Osteocyte (in vitro differentiated cells): ENCODE results near the gene WDR49. TPM values are rescaled to one million over a fixed set of nuclear protein-coding genes. Genes with fewer than 3 reads are reported as not detected.

Experiments
- DNase-seq: peaks from one replicate; pipeline ENCODE4 v3.0.0; 2021; ENCODE audit warnings: mixed read lengths; ENCODE audit not compliant: unreplicated experiment; ENCODE audit errors: extremely low spot score
- H3K27ac Mint-ChIP-seq: one replicate; pipeline ENCODE4 v1.8.0; 2021; ENCODE audit warnings: mild to moderate bottlenecking, mixed read lengths; ENCODE audit not compliant: unreplicated experiment
- H3K27me3 Mint-ChIP-seq: one replicate; pipeline ENCODE4 v1.8.0; 2021; ENCODE audit warnings: mixed read lengths; ENCODE audit not compliant: unreplicated experiment
- H3K36me3 Mint-ChIP-seq: one replicate; pipeline ENCODE4 v1.8.0; 2021; ENCODE audit warnings: mixed read lengths; ENCODE audit not compliant: unreplicated experiment
- H3K4me1 Mint-ChIP-seq: one replicate; pipeline ENCODE4 v1.8.0; 2021; ENCODE audit warnings: mixed read lengths; ENCODE audit not compliant: unreplicated experiment
- H3K4me3 Mint-ChIP-seq: one replicate; pipeline ENCODE4 v1.8.0; 2021; ENCODE audit warnings: mild to moderate bottlenecking, moderate library complexity, mixed read lengths; ENCODE audit not compliant: unreplicated experiment
- H3K9me3 Mint-ChIP-seq: one replicate; pipeline ENCODE4 v1.8.0; 2021; ENCODE audit warnings: mixed read lengths; ENCODE audit not compliant: unreplicated experiment
- CTCF ChIP-seq: fragments of 200-600 bp; sonication (generic); IDR thresholded peaks from 2 replicates; pipeline ENCODE4 v1.5.0; 2021; ENCODE audit warnings: antibody characterized with exemption, mild to moderate bottlenecking, moderate library complexity
- total RNA-seq: library from RNA; stranded (reverse); gene quantifications from 2 replicates; pipeline ENCODE4 v1.2.1, GENCODE V29; 2021

Gene WDR49
- total RNA-seq, 1 donor from 2014 or later, result not detected

DNA sequence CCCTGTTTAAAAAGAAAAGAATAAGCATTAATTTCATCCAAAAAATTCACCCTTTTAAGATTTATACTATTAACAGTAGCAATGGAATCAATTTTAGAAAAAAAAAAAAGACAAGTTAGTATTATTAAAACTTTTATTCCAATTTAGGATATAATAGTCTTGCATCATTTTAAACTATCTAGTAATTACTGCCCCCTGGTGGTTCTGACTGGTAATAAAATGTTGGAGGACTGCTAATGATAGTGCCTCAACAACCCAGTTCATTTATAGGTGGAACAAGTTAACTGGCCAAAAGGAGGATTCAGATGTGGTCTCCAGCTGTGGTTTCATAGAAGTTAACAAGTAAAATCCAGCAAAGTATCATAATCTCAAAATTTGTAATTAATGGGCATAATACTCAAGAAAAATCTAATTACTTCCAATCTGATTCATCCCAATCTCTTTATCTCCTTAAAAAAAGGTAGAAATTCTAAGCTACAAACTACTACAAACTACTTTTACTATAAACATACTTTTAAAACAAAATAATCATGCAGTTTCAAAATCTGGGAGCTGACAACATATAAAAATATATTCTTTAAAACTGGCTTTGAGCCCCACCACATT, 30.7 kb upstream of the WDR49 start:
- H3K9me3 Mint-ChIP-seq, result no peaks in the 10 kb centered on the region
- DNase-seq, result no peak
- H3K27me3 Mint-ChIP-seq, result no peaks in the 10 kb centered on the region
- H3K27ac Mint-ChIP-seq, result no peak overlapping the region
- H3K36me3 Mint-ChIP-seq, result peaks cover 10% of the 10 kb centered on the region
- no peaks in the 10 kb centered on the region for H3K4me1 Mint-ChIP-seq
- peak; percentile 69 for TF ChIP-seq CTCF
- no peak overlapping the region for H3K4me3 Mint-ChIP-seq

DNA sequence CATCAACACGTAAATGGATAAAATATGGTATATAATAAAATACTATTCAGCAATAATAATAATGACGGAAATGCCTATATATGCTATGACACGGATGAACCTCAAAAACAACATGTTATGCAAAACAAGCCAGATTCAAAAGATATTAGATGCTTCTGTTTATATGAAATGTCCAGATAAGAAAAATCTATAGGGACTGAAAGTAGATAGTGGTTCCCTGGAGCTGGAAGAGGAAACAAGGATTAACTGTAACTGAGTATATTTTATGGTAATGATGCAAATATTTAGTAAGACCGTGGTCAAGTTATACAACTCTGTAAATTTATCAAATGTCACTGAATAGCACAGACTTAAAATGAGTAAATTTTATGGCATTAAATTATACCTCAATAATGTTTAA, 25.8 kb upstream of the WDR49 start:
- DNase-seq, result no peak
- Mint-ChIP-seq H3K27me3 (no peaks in the 10 kb centered on the region), H3K27ac (no peak overlapping the region), H3K4me3 (no peak overlapping the region), H3K9me3 (peaks cover 24% of the 10 kb centered on the region), H3K4me1 (no peaks in the 10 kb centered on the region), H3K36me3 (peaks cover 38% of the 10 kb centered on the region)
- TF ChIP-seq CTCF, result no peak

DNA sequence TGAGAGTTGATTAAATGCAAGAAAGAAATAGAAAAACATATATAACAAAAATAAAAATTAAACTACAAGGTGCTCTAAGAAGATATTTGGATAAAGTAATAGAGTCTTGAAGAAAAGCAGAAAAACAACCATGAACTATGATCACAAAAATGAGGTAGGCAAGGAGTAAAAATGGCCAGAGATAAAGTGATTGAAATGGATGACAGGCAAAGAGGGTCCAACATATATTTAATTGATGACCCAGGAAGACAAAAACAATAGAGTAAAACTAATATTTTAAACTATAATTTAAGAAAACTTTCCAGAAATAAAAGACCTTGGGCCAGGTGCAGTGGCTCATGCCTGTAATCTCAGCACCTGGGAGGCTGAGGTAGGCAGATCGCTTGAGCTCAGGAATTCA, 22.1 kb upstream of the WDR49 start:
- TF ChIP-seq CTCF, result no peak
- Mint-ChIP-seq H3K4me3 (no peak overlapping the region), H3K27me3 (no peaks in the 10 kb centered on the region), H3K4me1 (no peaks in the 10 kb centered on the region), H3K36me3 (peaks cover 45% of the 10 kb centered on the region), H3K27ac (no peak overlapping the region), H3K9me3 (peaks cover 28% of the 10 kb centered on the region)
- no peak for DNase-seq

DNA sequence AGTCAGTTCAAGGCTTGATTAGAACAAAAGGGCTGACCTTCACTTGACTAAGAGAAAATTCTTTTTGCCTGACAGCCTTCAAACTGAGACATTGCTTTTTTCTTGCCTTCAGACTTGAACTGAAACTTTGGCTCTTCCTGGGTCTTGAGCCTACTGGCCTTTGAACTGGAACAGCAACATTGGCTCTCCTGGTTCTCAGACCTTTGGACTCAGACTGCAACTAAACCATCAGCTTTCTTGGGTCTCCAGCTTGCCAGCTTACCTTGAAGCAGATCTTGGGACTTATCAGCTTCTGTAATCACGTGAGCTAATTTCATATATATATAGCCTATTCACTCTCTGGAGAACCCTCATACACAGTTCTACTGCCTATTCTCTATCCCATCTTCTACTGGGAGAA, 19.5 kb upstream of the WDR49 start:
- H3K4me3 Mint-ChIP-seq, result no peak overlapping the region
- H3K27me3 Mint-ChIP-seq, result no peaks in the 10 kb centered on the region
- TF ChIP-seq CTCF, result no peak
- H3K9me3 Mint-ChIP-seq, result peaks cover 28% of the 10 kb centered on the region
- H3K36me3 Mint-ChIP-seq, result peaks cover 40% of the 10 kb centered on the region
- no peak overlapping the region for H3K27ac Mint-ChIP-seq
- no peak for DNase-seq
- no peaks in the 10 kb centered on the region for H3K4me1 Mint-ChIP-seq

DNA sequence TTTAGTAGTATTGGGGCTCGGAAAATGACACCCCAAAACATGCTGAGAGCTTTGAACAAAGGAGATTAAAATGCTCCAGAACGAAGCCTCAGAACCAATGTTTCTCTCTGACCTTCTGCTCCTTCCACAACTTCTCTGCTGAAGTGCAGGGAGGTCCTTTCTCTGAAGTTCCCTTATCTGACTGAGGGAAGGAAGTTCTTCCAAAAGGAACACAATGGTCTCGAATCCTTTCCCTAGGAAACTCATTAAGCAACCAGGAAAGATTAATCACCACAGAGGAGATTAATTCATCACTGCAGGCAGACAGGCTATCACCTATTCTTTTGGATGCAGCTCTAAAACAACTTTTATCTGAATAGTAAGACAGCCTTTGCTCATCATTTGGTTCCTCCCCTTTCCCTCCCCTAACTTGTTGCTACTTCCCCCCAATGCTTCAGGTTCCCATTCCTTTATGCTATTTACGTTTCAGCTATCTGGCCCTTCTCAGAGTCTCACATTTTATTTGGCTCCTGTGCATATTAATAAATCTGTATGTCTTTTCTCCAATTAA, 18.2 kb upstream of the WDR49 start:
- Mint-ChIP-seq H3K36me3 (peaks cover 37% of the 10 kb centered on the region), H3K27ac (no peak overlapping the region), H3K4me3 (no peak overlapping the region), H3K9me3 (peaks cover 22% of the 10 kb centered on the region), H3K4me1 (no peaks in the 10 kb centered on the region), H3K27me3 (no peaks in the 10 kb centered on the region)
- TF ChIP-seq CTCF, result no peak
- no peak for DNase-seq
